Loucy (cell line): ENCODE results near the gene NDUFAF5.
A peak's percentile ranks its signal among the peaks of the same experiment; 100 is the strongest.

Experiments
- H2AFZ ChIP-seq: fragments of 200-600 bp; sonication (generic); 2 replicates; pipeline ENCODE4 v1.6.0; 2016; ENCODE audit warnings: antibody characterized with exemption, mild to moderate bottlenecking, low read length, moderate library complexity
- H3F3A ChIP-seq: fragments of 200-600 bp; 2 replicates; pipeline ENCODE4 v1.6.0; 2016; ENCODE audit warnings: antibody characterized with exemption, low read depth, mild to moderate bottlenecking
- H3K27me3 ChIP-seq: fragments of 200-600 bp; sonication (generic); 2 replicates; pipeline ENCODE4 v1.6.1; 2014; ENCODE audit warnings: low read length, mild to moderate bottlenecking; ENCODE audit not compliant: insufficient read depth, poor library complexity, severe bottlenecking
- H3K36me3 ChIP-seq: fragments of 200-600 bp; sonication (generic); 2 replicates; pipeline ENCODE4 v1.6.1; 2016; ENCODE audit warnings: low read length; ENCODE audit not compliant: insufficient read depth
- H3K4me1 ChIP-seq: fragments of 200-600 bp; sonication (generic); 2 replicates; pipeline ENCODE4 v1.5.1; 2014; ENCODE audit warnings: low read length, mild to moderate bottlenecking; ENCODE audit not compliant: insufficient read depth, poor library complexity, severe bottlenecking
- H3K4me2 ChIP-seq: fragments of 200-600 bp; sonication (generic); 2 replicates; pipeline ENCODE4 v1.6.0; 2014; ENCODE audit warnings: antibody characterized with exemption, low read length, low read depth, mild to moderate bottlenecking; ENCODE audit not compliant: poor library complexity, severe bottlenecking
- H3K4me3 ChIP-seq: fragments of 200-600 bp; sonication (generic); 2 replicates; pipeline ENCODE4 v1.5.1; 2014; ENCODE audit warnings: low read length, mild to moderate bottlenecking, mixed read lengths; ENCODE audit not compliant: poor library complexity, severe bottlenecking
- H3K79me2 ChIP-seq: fragments of 200-600 bp; sonication (generic); 2 replicates; pipeline ENCODE4 v1.6.1; 2014; ENCODE audit warnings: low read length; ENCODE audit not compliant: insufficient read depth
- H3K9ac ChIP-seq: fragments of 200-600 bp; sonication (generic); 2 replicates; pipeline ENCODE4 v1.6.0; 2014; ENCODE audit warnings: mild to moderate bottlenecking, low read depth, low read length, moderate library complexity; ENCODE audit not compliant: poor library complexity, severe bottlenecking
- H3K9me2 ChIP-seq: fragments of 200-600 bp; sonication (generic); replicated peaks from 2 replicates; pipeline ENCODE4 v1.6.1; 2016; ENCODE audit warnings: low read depth, low read length, mixed read lengths
- H3K9me3 ChIP-seq: fragments of 200-600 bp; sonication (generic); 2 replicates; pipeline ENCODE4 v1.6.1; 2014; ENCODE audit warnings: mild to moderate bottlenecking, antibody characterized with exemption, low read length, low read depth; ENCODE audit not compliant: insufficient read depth
- H4K20me1 ChIP-seq: fragments of 200-600 bp; sonication (generic); 2 replicates; pipeline ENCODE4 v1.6.0; 2014; ENCODE audit warnings: antibody characterized with exemption, low read length, mild to moderate bottlenecking; ENCODE audit not compliant: insufficient read depth, poor library complexity, severe bottlenecking
- CTCF ChIP-seq: fragments of 200-600 bp; sonication (generic); conservative IDR thresholded peaks from 2 replicates; pipeline ENCODE4 v1.5.1; 2014; ENCODE audit warnings: mild to moderate bottlenecking, antibody characterized with exemption, low read length
- EZH2phosphoT487 ChIP-seq: fragments of 200-600 bp; IDR thresholded peaks from 2 replicates; pipeline ENCODE4 v1.6.1; 2018; ENCODE audit warnings: antibody characterized with exemption, mild to moderate bottlenecking, moderate library complexity, borderline replicate concordance

Gene NDUFAF5

DNA sequence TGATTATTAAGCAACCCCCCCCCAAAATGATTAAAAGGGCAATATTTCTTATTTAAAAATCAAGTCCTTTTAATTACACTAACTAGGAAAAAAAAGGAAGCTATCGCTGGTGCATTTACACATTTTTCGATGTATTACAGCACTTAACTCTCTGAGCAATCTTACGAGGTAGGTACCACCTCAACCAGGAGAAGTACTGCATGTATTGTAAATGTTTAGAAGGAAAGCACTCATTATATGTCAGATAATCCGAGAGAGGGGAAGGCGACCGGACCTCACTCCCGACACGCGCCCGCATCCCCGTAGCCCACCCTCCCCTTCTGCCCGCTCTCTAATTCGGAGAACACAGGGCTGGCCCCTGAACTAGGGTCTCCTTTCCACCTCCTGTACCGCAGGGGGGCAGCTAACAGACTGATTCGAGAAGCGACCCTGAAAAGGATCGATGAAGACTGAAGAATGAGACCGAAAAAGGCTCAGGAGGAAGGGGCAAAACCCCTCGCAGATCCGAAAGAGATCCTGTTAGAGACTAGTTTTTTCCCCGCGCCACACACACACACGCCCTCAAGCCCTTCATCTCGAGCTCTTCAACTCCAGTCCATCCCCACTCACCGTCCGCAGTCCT, 446 bp upstream of the NDUFAF5 start:
- peak overlapping the region; percentile 90 for H3K4me3 ChIP-seq
- peak overlapping the region; percentile 87 for H3K9ac ChIP-seq
- H3K9me2 ChIP-seq = no peaks in the 10 kb centered on the region
- H2AFZ ChIP-seq = peak overlapping the region; percentile 77
- no peaks in the 10 kb centered on the region for H3F3A ChIP-seq
- H3K9me3 ChIP-seq = no peaks in the 10 kb centered on the region
- peak overlapping the region; percentile 84 for H3K4me2 ChIP-seq
- peaks cover 44% of the 10 kb centered on the region for H3K4me1 ChIP-seq
- TF ChIP-seq EZH2phosphoT487 (no peak), CTCF (no peak)
- H3K36me3 ChIP-seq = no peaks in the 10 kb centered on the region; the same call in 1 of the 2 replicates
- no peaks in the 10 kb centered on the region for H3K27me3 ChIP-seq
- H3K79me2 ChIP-seq = peaks cover 68% of the 10 kb centered on the region
- H4K20me1 ChIP-seq = peaks cover 40% of the 10 kb centered on the region

DNA sequence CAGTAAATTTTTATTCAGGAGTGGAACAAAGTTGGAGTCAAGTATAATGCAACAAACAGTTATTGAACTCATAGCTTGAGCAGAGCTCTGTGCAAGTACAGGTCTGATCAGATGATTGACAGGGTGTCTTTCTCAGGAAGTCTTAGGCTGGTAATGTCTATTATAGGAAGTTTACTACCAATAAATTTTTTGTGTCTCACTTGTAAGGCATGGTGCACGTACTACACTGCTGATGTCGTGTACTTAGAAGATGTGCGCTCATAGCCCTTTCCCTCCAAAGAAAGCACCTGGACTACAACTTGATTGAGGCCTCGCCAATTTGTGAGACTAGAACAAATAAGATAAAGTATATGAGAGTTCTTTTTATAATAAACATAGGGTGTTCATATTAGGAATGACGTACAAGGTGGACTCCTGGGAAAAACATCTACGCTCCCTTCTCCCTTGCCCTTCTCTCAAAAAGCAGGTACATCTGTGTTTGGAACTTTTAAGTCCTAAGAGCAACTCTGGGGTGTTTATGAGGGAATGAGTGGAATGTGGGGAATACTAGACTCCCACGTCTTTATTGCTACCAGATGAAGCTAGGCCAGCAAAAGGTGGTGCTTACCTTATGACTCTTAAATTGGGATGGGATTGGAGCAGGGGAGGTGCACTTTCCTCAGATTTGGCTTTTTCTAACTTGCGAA, 1.5 kb downstream of the NDUFAF5 start:
- Histone ChIP-seq H3K79me2 (peaks cover 75% of the 10 kb centered on the region), H3F3A (no peaks in the 10 kb centered on the region), H3K4me2 (peak overlapping the region; percentile 98), H2AFZ (no peak overlapping the region), H3K4me1 (peaks cover 32% of the 10 kb centered on the region), H3K27me3 (no peaks in the 10 kb centered on the region), H3K4me3 (peak overlapping the region; percentile 90), H3K9me3 (no peaks in the 10 kb centered on the region), H3K36me3 (peaks cover 18% of the 10 kb centered on the region; the same call in 1 of the 2 replicates), H4K20me1 (peaks cover 40% of the 10 kb centered on the region), H3K9ac (peak overlapping the region; percentile 87), H3K9me2 (no peaks in the 10 kb centered on the region)
- TF ChIP-seq CTCF (no peak), EZH2phosphoT487 (no peak)

GRCh38 chr20:13788167-13788834, 3.5 kb downstream of the NDUFAF5 start:
- Histone ChIP-seq H3K4me1 (peaks cover 29% of the 10 kb centered on the region), H3K27me3 (no peaks in the 10 kb centered on the region), H3F3A (no peaks in the 10 kb centered on the region), H3K36me3 (peaks cover 34% of the 10 kb centered on the region; the same call in 1 of the 2 replicates), H3K4me3 (peak overlapping the region; percentile 90), H3K9ac (peak overlapping the region; percentile 87), H4K20me1 (peaks cover 40% of the 10 kb centered on the region), H3K9me2 (no peaks in the 10 kb centered on the region), H3K9me3 (no peaks in the 10 kb centered on the region), H2AFZ (no peak overlapping the region), H3K4me2 (peak overlapping the region; percentile 98), H3K79me2 (peaks cover 57% of the 10 kb centered on the region)
- no peak for TF ChIP-seq EZH2phosphoT487
- TF ChIP-seq CTCF = peak; percentile 70
